Stimulated activated CD4-positive, alpha-beta T cell treated with anti-CD3 and anti-CD28 coated beads, TNF-alpha, amount 100 ng/mL, for 48 hours (primary cell): ENCODE data around the gene MAPK11.

Experiments
- DNase-seq, 3 donors: peaks; one replicate each; pipeline ENCODE4 v3.0.0-alpha.2; 2020; ENCODE audit warnings: low read depth in 3 of 3

MAPK11 gene

GRCh38 chr22:50248196-50249081, 21.7 kb downstream of the MAPK11 start:
- DNase-seq: no peak

DNA sequence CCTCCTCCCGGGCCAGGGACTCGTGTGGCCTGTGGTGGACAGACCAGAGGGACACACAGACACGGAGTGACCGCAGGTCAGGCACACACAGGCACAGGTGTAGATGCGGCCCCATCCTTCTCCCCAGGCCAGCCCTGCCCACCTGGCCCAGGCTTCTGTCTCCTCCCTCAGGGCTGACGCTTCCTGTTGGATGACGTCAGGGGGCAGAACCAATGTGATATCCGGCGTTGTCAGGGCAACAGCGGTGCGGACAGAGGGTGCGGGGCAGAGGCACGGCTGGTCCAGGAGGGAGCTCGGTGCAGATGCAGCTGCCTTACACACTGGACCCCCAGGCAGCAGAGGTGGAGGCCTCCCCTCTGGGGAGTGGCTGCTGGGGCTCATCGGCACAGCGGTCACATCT, 22.4 kb downstream of the MAPK11 start:
- no peak for DNase-seq

DNA sequence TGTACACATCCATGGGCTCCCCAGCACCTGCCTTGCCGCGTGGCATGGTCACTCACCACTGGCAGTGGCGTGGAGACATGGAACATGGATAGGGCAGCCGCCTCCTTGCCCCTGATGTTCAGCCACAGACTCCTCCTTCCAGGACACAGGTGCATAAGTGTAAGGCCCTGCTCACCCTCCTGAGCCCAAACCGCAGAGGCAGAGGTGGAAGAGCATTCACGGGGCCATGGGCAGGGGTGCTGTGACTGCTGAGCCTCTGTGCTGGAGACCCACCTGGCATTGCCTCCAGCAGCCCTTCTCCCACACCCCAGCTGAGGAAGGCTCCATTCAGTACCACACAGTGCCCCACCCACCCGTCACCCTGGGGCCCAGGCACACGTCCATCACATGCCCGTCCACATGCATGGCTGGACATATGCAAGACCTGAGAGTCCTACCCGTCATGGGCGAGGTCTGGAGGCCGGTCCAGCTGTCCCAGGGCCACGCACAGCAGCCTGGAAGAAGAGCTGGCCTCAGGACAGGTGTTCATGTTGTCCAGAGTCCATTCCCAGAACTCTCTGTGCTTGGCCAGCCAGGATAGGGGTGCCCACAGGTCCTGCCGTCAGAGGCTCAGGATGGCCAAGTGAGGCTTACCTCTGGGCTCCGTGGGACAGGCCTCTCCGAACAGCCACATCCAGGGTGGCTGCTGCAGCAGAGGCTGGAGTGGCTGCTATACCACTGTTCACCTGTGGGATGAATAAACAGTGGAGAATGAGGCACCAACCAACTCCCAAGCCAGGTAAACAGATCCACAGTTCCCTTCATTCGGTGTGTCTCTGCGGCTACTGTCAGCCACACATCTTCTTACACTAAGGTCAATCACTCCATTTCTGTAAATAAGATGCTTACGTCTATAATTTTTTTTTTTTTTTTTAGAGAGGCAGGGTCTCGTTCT, 23.7 kb downstream of the MAPK11 start:
- DNase-seq: no peak

DNA sequence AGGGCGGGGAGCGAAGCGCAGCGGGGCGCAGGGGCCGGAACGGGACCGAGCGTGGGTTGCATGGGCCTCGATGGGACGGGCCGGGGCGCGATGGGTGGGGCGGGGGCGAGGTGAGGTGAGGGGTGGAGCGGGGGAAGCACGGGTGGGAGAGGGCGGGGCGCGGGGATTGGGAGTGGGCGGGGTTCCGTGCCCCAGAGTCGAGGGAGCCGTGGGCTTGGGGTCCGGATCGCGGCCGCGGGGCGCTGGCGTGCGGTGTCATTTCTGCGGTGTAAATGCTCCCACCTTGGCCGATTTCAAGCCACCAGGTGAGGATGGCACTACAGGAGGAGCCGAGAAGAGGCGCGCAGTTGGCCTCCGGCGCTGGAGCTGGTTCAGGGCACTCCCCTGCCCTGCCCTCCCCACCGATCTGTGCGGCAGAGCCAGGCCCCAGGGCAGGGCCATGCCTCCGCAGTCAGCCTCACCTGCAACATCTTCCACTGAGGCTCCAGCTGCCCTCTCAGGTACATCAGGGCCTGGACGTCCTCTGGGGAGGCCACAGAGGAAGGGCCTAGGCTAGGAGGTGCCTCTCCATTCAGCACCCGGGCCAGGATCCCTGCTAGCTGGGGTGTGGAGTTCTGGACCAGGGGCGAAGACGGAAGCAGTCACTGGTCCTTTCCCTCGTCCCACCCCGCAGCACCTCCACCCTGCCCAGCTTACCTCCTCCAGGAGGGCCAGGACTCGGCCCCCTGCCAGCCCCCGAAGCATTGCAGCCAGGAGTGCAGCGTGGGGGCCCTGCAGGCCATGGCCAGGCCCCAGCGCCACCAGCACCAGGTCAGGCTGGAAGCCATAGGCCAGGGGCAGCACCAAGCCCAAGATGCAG, 24.7 kb downstream of the MAPK11 start:
- no peak for DNase-seq

DNA sequence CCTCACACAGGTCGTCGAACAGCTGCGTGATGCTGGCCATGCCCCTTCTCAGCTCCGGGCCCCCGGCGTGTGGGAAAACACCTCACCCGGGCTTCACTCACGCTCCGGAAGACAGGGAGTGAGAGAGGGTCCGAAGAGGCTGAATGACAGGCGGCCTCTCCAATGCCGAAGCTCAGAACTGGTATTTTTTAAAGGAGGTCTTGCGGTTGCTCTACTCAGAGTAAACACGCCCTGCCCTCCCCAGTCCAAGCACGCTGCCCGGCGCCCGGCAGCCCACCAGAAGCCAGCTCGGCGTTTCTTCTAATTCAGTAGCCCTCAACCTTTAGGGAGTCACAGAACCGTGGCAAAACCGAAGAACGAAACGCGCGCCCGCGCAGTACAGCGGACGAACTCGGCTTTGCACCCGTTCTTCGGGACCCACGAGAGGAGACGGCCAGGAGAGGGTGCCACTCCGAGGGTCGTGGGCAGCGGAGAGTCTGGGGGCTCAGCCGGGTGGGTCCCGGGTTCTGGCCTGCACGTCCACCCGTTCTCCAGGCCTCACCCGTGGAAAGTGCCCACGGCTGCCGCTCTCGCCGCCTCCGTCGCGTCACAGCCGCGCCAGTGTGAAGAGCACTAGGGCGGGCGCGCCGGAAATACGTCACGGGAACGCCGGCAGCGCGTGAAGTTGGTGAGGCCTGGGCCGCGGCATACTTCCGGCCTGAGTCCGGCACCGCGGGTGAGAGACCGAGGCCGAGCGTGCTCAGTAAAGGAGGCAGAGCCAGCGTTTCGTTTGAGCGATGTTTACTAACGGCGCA, 25.6 kb downstream of the MAPK11 start, which contains the start of gene TUBGCP6:
Gene TUBGCP6 (minus strand): TSS at position 604 of the 794 bp plus-strand sequence. CDS start 564 bp downstream, at position 40.
- peak; percentile 86 to 94 (median 86) for DNase-seq

DNA sequence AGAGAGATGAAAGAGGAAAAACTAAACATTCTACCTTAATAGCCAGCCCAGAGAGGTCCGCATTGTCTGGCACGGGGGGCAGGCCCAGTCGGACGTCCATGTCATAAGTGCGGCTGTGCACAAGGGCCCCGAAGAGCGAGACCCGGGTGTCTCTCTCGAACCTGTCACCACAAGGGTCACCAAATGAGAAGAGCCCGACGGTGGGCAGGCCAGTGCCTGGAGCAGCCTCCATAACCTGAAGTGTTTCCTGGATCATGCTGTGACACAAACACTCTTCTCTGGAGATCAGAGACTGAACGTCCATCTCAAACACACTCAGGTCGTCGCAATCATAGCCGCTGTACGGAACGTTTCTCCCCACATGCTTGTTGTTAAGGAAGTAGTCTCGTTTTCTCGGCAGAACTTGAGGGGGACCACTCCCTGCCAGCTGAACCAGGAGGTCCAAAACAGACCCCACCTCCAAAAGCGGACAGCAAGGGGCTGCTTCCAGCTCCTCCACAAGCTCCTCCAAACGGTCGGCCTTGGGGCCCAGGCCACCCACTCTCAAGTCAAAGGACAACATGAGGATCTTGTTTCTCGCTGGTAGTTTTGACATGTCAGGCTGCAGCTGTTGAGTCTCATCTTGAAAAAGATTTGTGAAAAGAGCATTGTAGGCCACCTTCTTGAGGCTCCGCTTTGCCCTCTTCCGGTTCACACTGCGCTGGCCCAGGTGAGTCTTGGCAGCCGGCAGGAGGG, 26.3 kb downstream of the MAPK11 start:
- no peak for DNase-seq

GRCh38 chr22:50242406-50242949, 27.7 kb downstream of the MAPK11 start:
- no peak for DNase-seq

- DNase-seq: no peak
These were observed 31.4 kb downstream of the MAPK11 start for GRCh38 chr22:50238755-50239154.

GRCh38 chr22:50236731-50237409, 33.3 kb downstream of the MAPK11 start:
- no peak for DNase-seq

DNA sequence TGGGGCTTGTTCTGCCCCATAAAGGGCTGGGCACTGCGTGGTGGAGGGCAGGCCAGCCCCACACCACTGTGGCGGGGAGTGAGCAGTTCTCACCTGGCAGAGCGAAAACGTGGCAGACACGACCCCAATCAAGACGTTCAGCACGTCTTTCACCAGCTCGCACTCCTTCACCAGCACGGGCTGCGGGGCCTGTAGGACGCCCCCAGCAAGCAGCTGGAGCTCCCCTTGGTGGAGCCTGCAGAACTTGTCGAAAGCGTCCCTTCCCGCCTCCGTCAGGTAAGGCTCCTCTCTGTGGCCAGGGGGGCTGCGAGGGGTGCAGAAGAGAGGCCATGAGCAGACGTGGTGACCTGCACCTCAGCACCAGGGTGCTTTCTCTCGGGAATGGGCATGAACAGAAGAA, 37.0 kb downstream of the MAPK11 start:
- DNase-seq: no peak

- no peak for DNase-seq
These were observed 37.6 kb downstream of the MAPK11 start for GRCh38 chr22:50232481-50233151.

GRCh38 chr22:50229370-50229769, 40.8 kb downstream of the MAPK11 start:
- no peak for DNase-seq

DNA sequence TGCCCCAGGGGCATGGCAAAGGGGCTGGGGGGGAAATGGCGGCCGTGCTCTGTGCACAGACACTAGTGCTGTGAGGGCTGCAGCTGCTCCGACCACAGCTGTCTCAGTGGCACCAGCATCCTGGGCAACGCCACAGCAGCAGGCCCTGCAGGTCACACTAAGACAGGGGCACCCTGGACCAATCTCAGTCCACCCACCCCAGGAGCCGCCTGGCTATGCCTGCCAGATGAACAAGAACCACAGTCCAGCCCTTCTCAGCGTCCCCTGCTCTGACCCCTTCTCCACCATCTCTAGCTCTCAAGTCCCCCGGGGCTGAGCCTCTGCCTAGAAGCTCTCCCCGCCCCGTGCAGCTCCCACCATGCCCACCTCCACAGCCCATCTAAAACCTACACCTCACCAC, 41.8 kb downstream of the MAPK11 start:
- no peak for DNase-seq

GRCh38 chr22:50227579-50228215, 42.5 kb downstream of the MAPK11 start:
- no peak for DNase-seq

DNA sequence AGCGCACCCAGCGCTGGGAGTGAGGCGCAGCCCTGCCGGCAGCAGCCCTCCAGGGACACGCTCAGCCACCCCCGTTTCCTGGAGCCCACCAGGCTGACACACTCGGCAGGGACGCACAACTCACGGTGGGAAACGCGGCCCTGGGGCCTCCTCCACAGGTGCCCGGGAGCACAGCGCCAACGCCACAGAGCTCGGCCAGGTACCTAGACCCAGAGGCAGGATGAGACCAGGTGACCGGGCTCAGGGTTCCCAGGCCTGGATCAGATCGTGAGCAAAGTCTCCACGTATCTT, 43.4 kb downstream of the MAPK11 start:
- no peak for DNase-seq

DNA sequence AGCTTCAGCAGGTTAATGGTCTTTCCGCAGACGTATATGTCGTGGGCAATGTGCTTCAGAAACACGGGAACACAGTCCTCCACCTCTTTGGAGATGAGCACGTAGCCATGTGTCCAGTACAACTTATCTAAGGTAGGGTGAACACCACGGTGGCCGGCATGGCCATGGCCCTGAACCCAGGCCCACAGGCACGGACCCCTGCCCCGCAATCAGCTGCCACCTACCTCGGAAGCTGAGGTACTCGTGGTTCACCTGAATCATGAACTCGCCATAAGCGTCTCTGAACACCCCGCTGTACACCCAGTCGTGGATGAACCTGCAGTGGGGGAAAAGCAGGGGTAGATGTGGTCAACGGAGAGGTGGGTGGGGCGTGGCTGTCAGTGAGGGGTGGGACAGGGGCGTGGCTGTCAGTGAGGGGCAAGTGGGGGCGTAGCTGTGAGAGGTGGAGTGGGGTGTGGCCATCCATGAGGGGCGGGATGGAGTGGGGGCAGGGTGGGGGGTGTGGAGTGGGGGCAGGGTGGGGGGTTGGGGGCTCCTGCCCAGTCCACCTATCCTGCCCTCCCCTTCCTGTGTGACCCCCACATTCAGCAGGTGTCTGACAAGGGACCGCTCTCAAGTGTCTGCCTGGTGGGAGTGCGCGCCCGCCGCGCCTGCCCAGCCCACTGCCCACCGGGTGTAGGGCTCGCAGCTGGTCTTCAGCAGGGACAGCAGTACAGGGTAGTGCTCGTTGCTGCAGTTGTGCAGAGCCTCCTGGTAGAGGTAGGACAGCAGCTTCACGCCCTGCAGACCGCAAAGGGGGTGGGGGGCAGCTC, 43.9 kb downstream of the MAPK11 start:
- DNase-seq: no peak

GRCh38 chr22:50225200-50225969, 44.8 kb downstream of the MAPK11 start:
- DNase-seq: no peak
